ENCODE results near the gene CFHR5.
"Not testable (repeated sequence)": the region's sequence is repeated elsewhere in the genome, so short reads cannot be mapped to it uniquely, and the experiment has no call there.

CFHR5 gene

DNA sequence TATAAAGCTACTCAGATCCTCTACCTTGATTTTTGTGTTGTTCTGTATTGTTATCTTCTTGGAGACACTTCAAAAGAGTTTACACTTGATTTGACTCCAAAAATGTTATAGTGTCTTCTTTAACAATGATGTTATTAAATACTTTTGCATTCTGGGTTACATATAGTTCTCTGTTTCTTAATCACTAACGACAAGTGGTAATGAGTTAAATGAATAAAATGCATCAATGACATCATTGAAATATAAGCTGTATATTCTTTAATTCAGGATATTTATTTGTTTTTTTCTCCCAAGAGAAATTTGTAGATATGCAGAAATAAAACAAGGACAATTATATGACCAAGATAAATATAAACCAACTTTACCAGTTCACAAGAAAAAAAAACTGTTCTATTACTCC lies 7.2 kb upstream of the CFHR5 start:
- no peak for TF ChIP-seq ZFX (IDR thresholded peaks at IDR 0.05)
- TF ChIP-seq, protein P1, sequence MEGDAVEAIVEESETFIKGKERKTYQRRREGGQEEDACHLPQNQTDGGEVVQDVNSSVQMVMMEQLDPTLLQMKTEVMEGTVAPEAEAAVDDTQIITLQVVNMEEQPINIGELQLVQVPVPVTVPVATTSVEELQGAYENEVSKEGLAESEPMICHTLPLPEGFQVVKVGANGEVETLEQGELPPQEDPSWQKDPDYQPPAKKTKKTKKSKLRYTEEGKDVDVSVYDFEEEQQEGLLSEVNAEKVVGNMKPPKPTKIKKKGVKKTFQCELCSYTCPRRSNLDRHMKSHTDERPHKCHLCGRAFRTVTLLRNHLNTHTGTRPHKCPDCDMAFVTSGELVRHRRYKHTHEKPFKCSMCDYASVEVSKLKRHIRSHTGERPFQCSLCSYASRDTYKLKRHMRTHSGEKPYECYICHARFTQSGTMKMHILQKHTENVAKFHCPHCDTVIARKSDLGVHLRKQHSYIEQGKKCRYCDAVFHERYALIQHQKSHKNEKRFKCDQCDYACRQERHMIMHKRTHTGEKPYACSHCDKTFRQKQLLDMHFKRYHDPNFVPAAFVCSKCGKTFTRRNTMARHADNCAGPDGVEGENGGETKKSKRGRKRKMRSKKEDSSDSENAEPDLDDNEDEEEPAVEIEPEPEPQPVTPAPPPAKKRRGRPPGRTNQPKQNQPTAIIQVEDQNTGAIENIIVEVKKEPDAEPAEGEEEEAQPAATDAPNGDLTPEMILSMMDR (conservative IDR thresholded peaks at IDR 0.05) = no peak
- no peak overlapping the region for H3K27ac ChIP-seq

DNA sequence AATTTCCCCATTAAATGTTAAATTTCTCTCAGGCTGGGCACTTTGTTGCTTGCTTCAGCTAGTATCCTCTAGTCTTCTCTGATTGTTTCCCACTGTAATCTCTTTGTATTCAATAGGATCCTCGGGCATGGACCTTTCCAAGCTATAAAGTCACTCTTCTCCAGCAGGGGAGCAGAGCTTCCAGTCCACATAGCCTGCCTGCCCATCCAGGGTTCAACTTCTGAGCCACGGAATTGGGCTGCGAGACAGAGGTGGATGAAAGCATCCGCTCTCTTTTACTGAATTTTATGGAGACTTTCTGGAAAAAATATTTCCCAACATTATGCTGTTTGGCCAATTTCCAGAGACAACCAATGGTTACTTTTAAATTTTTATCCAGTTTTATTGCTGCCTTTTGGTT lies 1.1 kb upstream of the CFHR5 start:
- H3K27ac ChIP-seq = no peak overlapping the region
- TF ChIP-seq, protein P1 (conservative IDR thresholded peaks at IDR 0.05) = no peak
- TF ChIP-seq ZFX (IDR thresholded peaks at IDR 0.05) = no peak

DNA sequence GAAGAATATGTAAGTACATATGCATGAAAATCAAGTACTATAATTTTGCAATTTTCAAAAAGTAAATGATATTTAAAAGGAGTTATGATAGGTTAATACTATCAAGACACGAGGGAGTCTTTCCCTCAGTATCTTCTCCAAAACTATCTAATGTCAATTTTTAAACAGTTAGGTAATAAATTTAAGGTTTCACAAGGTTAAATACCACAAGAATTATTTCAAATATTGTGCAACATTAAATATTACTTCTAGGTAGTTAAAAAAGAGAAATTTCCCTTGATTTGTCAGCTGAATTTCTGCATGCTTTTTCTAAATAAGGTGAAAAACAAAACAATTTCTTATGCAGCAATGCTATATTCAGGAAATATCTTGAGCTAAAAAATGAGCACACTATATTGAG lies 3.5 kb downstream of the CFHR5 start:
- H3K27ac ChIP-seq = no peak overlapping the region
- no peak for TF ChIP-seq ZFX (IDR thresholded peaks at IDR 0.05)
- TF ChIP-seq, protein P1 (conservative IDR thresholded peaks at IDR 0.05) = no peak

DNA sequence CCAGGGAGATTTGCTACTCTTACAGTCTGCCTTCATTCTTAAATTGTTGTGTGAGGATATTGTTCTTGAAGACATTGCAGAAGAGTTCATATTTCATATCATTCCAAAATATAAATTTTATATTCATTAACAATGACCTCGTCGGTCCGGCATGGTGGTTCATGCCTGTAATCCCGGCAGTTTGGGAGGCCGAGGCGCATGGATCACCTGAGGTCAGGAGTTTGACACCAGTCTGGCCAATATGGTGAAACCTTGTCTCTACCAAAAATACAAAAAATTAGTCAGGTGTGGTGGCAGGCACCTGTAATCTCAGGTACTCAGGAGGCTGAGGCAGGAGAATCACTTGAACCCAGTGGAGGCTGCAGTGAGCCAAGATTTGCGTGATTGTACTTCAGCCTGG lies 4.9 kb downstream of the CFHR5 start:
- H3K27ac ChIP-seq = not testable (repeated sequence)

DNA sequence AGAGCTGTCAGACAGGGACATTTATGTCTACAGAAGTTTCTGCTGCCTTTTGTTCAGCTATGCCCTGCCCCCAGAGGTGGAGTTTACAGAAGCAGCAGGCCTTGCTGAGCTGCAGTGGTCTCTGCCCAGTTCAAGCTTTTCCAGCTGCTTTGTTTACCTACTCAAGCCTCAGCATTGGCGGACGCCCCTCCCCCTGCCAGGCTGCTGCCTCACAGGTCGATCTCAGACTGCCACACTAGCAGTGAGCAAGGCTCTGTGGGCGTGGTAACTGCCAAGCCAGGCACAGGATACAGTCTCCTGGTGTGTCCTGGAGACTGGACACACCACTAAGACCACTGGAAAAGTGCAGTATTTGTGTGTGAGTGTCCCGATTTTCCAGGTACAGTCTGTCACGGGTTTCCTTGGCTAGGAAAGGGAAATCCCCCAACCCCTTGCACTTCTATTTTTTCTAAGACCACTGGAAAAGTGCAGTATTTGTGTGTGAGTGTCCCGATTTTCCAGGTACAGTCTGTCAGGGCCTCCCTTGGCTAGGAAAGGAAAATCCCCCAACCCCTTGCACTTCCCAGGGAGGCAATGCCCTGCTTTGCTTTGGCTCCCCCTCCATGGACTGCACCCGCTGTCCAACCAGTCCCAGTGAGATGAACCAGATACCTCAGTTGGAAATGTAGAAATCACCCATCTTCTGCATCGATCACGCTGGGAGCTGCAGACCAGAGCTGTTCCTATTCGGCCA lies 14.7 kb downstream of the CFHR5 start:
- H3K27ac ChIP-seq = peak overlapping the region; percentile 57

DNA sequence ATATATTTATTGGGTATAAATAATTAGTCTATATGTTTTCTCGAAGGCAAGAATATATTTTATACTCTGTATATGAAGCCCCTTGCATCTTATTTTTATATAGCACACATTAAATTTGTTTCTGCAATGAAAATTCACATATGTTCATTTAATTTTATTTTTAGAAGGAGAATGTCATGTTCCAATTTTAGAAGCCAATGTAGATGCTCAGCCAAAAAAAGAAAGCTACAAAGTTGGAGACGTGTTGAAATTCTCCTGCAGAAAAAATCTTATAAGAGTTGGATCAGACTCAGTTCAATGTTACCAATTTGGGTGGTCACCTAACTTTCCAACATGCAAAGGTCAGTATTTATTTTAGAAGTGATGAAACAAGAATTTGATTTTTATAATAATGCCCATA lies 16.6 kb downstream of the CFHR5 start:
- no peak overlapping the region for H3K27ac ChIP-seq
- TF ChIP-seq ZFX (IDR thresholded peaks at IDR 0.05) = no peak
- TF ChIP-seq, protein P1 (conservative IDR thresholded peaks at IDR 0.05) = no peak

DNA sequence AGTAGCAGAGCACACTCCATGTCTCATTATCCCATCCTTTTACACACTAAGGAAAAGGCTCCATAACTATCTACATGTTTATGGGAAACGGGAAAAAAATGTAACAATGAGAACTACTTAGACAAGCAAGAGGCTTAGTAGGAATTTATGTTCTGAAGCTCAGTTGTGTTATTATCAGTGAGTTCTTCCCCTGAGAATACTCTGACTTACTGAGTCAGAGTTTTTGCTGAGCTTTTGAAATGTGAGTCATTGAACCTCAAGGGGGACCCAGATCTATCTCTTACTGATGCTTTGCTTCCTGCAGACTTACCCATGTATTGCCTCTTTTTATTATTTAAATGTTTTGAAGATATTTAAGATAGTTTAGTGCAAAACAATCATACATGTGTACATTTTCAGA lies 20.1 kb downstream of the CFHR5 start:
- TF ChIP-seq ZFX (IDR thresholded peaks at IDR 0.05) = no peak
- TF ChIP-seq, protein P1 (conservative IDR thresholded peaks at IDR 0.05) = no peak
- H3K27ac ChIP-seq = no peak overlapping the region

DNA sequence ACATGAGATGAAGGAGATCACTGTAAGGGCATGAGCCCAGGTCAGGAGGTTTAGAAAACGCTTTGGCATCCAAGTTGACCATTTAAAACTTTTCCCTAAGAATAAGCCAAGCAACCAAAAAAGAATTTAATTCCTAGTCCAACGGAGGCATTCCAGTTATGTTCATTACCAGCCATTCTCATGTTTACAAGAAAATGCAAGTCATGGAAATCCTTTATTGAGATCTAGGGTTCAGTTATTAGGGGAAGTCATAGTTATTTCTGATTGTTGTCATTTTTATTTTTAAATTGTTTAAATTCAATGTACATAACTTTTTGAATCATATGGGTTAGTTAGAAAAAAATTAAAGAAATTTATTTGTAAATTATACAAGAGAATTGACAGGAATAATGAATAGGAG lies 24.5 kb downstream of the CFHR5 start:
- H3K27ac ChIP-seq = no peak overlapping the region
- TF ChIP-seq, protein P1 (conservative IDR thresholded peaks at IDR 0.05) = no peak
- TF ChIP-seq ZFX (IDR thresholded peaks at IDR 0.05) = no peak

Data from C4-2B (cell line).